Thyroid gland (tissue), 4 donors: ENCODE measurements around the gene WDFY4.

Experiments used
- POLR2A ChIP-seq, 2 donors: fragments of 450-650 bp; IDR thresholded peaks; one replicate each; pipeline ENCODE4 v1.6.1; 2017; ENCODE audit warnings: antibody characterized with exemption in 2 of 2, mild to moderate bottlenecking in 2 of 2, moderate library complexity in 1 of 2
- TF ChIP-seq, protein P1 (sequence below), 6 experiments: fragments of 200-600 bp in 3 of 6; fragments of 450-650 bp in 3 of 6; sonication (generic) in 3 of 6; IDR thresholded peaks; one replicate each; pipeline ENCODE4 v1.5.1; 2016 to 2019; ENCODE audit warnings: antibody characterized with exemption in 6 of 6, mild to moderate bottlenecking in 2 of 6, inconsistent platforms in 1 of 6, moderate library complexity in 1 of 6

DNA sequence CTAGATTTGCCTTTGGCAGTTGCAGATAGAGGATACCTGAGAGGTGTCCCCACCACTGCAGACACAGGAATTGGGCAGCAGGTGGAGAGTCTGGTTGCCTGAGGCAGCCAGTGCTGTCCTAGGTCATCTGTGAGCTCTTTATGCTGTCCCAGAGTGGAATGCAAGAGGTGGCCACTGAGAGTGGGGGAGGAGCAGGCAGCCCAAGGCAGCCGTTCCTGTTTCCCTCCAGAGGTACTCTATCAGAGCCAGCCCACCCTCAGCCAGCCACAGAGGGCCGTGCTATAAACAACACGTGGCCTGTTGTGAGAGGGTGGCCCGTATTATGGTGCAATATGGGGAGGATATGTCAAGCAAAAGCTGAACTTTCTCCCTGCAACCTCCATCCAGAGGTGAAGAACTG is 246.5 kb downstream of the WDFY4 start:
- TF ChIP-seq, protein P1, sequence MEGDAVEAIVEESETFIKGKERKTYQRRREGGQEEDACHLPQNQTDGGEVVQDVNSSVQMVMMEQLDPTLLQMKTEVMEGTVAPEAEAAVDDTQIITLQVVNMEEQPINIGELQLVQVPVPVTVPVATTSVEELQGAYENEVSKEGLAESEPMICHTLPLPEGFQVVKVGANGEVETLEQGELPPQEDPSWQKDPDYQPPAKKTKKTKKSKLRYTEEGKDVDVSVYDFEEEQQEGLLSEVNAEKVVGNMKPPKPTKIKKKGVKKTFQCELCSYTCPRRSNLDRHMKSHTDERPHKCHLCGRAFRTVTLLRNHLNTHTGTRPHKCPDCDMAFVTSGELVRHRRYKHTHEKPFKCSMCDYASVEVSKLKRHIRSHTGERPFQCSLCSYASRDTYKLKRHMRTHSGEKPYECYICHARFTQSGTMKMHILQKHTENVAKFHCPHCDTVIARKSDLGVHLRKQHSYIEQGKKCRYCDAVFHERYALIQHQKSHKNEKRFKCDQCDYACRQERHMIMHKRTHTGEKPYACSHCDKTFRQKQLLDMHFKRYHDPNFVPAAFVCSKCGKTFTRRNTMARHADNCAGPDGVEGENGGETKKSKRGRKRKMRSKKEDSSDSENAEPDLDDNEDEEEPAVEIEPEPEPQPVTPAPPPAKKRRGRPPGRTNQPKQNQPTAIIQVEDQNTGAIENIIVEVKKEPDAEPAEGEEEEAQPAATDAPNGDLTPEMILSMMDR (IDR thresholded peaks at IDR 0.05) = no peak
- TF ChIP-seq POLR2A (IDR thresholded peaks at IDR 0.05) = no peak
